Erythroblast (primary cell): ENCODE data around the gene TRIM37.

Source experiments
- GATA1 ChIP-seq: IDR thresholded peaks from 2 replicates; pipeline ENCODE4 v1.6.1; 2011; ENCODE audit warnings: low read depth, mild to moderate bottlenecking, control low read depth, low read length, moderate library complexity
- POLR2A ChIP-seq: IDR thresholded peaks from 2 replicates; pipeline ENCODE4 v1.6.1; 2011; ENCODE audit warnings: mild to moderate bottlenecking, low read length

DNA sequence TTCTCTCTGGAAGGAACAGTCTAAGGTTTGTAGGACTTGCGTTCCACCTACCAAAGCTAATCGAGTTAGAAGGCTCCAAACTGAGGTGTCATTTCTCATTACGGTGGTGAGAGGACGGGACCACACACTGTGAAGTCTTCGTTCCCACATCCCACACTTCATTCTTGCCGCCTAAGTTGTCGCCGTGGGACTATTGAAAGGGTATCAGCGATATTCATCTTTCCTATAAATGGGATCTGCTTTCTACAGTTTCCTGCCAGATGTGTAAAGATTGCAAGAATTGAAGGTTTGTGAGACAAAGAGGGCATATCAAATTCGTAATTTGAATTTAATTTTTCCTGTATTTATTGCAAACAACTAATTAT lies 608 bp upstream of the TRIM37 start:
- no peak for TF ChIP-seq POLR2A
- no peak for TF ChIP-seq GATA1
